CD14-positive monocyte (primary cell): Measurements from ENCODE around the gene CES1. TPM values are rescaled to one million over a fixed set of nuclear protein-coding genes. Genes with fewer than 3 reads are reported as not detected.

Source experiments
- DNase-seq, 3 donors: peaks; one replicate each; pipeline ENCODE4 v3.0.0-alpha.2; 2011 to 2022
- H2AFZ ChIP-seq: 2 replicates; pipeline ENCODE4 v1.6.0; 2012; ENCODE audit warnings: mild to moderate bottlenecking, low read depth, low read length, inconsistent platforms; ENCODE audit not compliant: insufficient read depth, poor library complexity, severe bottlenecking
- H3K27ac ChIP-seq, 2 donors: 1 replicate in 1 of 2; 2 replicates in 1 of 2; pipeline ENCODE4 v1.5.1; 2012 to 2013; ENCODE audit warnings: low read length in 2 of 2, control low read depth in 1 of 2, inconsistent platforms in 1 of 2, low read depth in 1 of 2, mild to moderate bottlenecking in 1 of 2
- H3K27me3 ChIP-seq, 2 donors: one replicate each; pipeline versions ENCODE4 v1.6.0 to v1.6.1; 2011 to 2013; ENCODE audit warnings: low read length in 2 of 2; ENCODE audit not compliant: control insufficient read depth in 2 of 2, insufficient read depth in 2 of 2
- H3K36me3 ChIP-seq, 2 donors: replicated peaks in 1 of 2; 1 replicate in 1 of 2; 2 replicates in 1 of 2; pipeline versions ENCODE4 v1.5.1 to v1.6.1; 2012 to 2013; ENCODE audit warnings: low read length in 2 of 2, control low read depth in 1 of 2, inconsistent platforms in 1 of 2, mild to moderate bottlenecking in 1 of 2; ENCODE audit not compliant: insufficient read depth in 2 of 2, control insufficient read depth in 1 of 2
- H3K4me1 ChIP-seq, 2 donors: 1 replicate in 1 of 2; 2 replicates in 1 of 2; pipeline versions ENCODE4 v1.5.1 to v1.6.1; 2012 to 2013; ENCODE audit warnings: low read length in 2 of 2, control low read depth in 1 of 2, inconsistent platforms in 1 of 2, mild to moderate bottlenecking in 1 of 2, moderate library complexity in 1 of 2; ENCODE audit not compliant: insufficient read depth in 2 of 2, control insufficient read depth in 1 of 2
- H3K4me2 ChIP-seq: replicated peaks from 2 replicates; pipeline ENCODE3; 2012; ENCODE audit warnings: low read length, moderate library complexity, mild to moderate bottlenecking; ENCODE audit not compliant: poor library complexity, severe bottlenecking; ENCODE audit errors: extremely low read depth
- H3K4me3 ChIP-seq, 3 experiments: fragments of 200-600 bp in 1 of 3; sonication (generic) in 1 of 3; replicated peaks in 1 of 3; 1 replicate in 2 of 3; 2 replicates in 1 of 3; pipeline ENCODE4 v1.5.1; 2011 to 2013; ENCODE audit warnings: low read length in 3 of 3, mild to moderate bottlenecking in 3 of 3, control low read depth in 2 of 3, low read depth in 2 of 3, inconsistent platforms in 1 of 3, moderate library complexity in 1 of 3
- H3K79me2 ChIP-seq: 2 replicates; pipeline ENCODE4 v1.6.0; 2012; ENCODE audit warnings: mild to moderate bottlenecking, control low read depth, inconsistent platforms, low read length, moderate library complexity; ENCODE audit not compliant: insufficient read depth
- H3K9ac ChIP-seq: 2 replicates; pipeline ENCODE4 v1.6.0; 2017; ENCODE audit warnings: low read length, mild to moderate bottlenecking; ENCODE audit not compliant: insufficient read depth, poor library complexity, severe bottlenecking
- H3K9me3 ChIP-seq, 2 donors: replicated peaks in 1 of 2; 1 replicate in 1 of 2; 2 replicates in 1 of 2; pipeline versions ENCODE4 v1.5.1 to v1.6.1; 2012 to 2013; ENCODE audit warnings: low read length in 2 of 2, control low read depth in 1 of 2; ENCODE audit not compliant: control insufficient read depth in 1 of 2, insufficient read depth in 1 of 2
- H4K20me1 ChIP-seq: 2 replicates; pipeline ENCODE4 v1.6.0; 2012; ENCODE audit warnings: mild to moderate bottlenecking, low read length, control low read depth, moderate library complexity; ENCODE audit not compliant: insufficient read depth
- H3K27ac Mint-ChIP-seq, 7 donors: one replicate each; pipeline ENCODE4 v1.8.0; 2020; ENCODE audit warnings: mild to moderate bottlenecking in 7 of 7, mixed read lengths in 7 of 7, moderate library complexity in 6 of 7, inconsistent platforms in 2 of 7
- H3K27me3 Mint-ChIP-seq, 3 donors: one replicate each; pipeline ENCODE4 v1.8.0; 2021 to 2022; ENCODE audit warnings: low read depth in 3 of 3, mild to moderate bottlenecking in 3 of 3, mixed read lengths in 3 of 3, moderate library complexity in 3 of 3, inconsistent platforms in 1 of 3
- H3K36me3 Mint-ChIP-seq, 2 donors: one replicate each; pipeline ENCODE4 v1.8.0; 2020; ENCODE audit warnings: mixed read lengths in 2 of 2, inconsistent platforms in 1 of 2, mild to moderate bottlenecking in 1 of 2
- H3K4me1 Mint-ChIP-seq: one replicate; pipeline ENCODE4 v1.8.0; 2020; ENCODE audit warnings: mild to moderate bottlenecking, mixed read lengths
- H3K4me3 Mint-ChIP-seq, 2 donors: one replicate each; pipeline ENCODE4 v1.8.0; 2020; ENCODE audit warnings: mild to moderate bottlenecking in 2 of 2, mixed read lengths in 2 of 2, moderate library complexity in 1 of 2
- H3K9me3 Mint-ChIP-seq, 7 donors: one replicate each; pipeline ENCODE4 v1.8.0; 2020 to 2022; ENCODE audit warnings: mixed read lengths in 7 of 7, mild to moderate bottlenecking in 6 of 7, moderate library complexity in 6 of 7, inconsistent platforms in 2 of 7
- WGBS: methylation state at CpG from one replicate; pipeline ENCODE4 v1.1.5; 2013; ENCODE audit warnings: missing lambda C conversion rate; ENCODE audit not compliant: insufficient coverage; 5-methylcytosine and 5-hydroxymethylcytosine counted together
- intact Hi-C, 2 donors: fragments of 100-400 bp; cut with micrococcal nuclease; formaldehyde crosslinking; loops; one replicate each; pipeline versions ENCODE4 v1.15.0 to v1.15.1; 2023
- polyA plus RNA-seq, 3 donors: library from polyadenylated mRNA; depleted of rRNA in 1 of 3; unstranded in 2 of 3; stranded (reverse) in 1 of 3; fragments of 300-500 nt in 2 of 3; fragments of >200 nt in 1 of 3; fragmentation: Illumina TruSeq in 2 of 3; gene quantifications; 1 replicate in 2 of 3; 2 replicates in 1 of 3; pipeline ENCODE4 v1.2.3, GENCODE V29; 2012 to 2021
- TF ChIP-seq, protein P1 (sequence below): fragments of 200-600 bp; IDR thresholded peaks from one replicate; pipeline ENCODE4 v1.8.0; 2022; ENCODE audit warnings: antibody characterized with exemption, mild to moderate bottlenecking

CES1 gene
- polyA plus RNA-seq, 3 donors, result 38.4 to 190 (median 62.0) TPM

GRCh38 chr16:55849536-55849935 is 16.6 kb upstream of the CES1 start:
- H3K4me1 Mint-ChIP-seq, result no peaks in the 10 kb centered on the region
- Histone ChIP-seq H3K4me3 (no peak overlapping the region), H3K9ac (no peak overlapping the region), H3K27ac (no peak overlapping the region), H4K20me1 (no peaks in the 10 kb centered on the region), H3K4me2 (no peak overlapping the region), H2AFZ (no peak overlapping the region), H3K79me2 (no peaks in the 10 kb centered on the region), H3K9me3 (no peaks in the 10 kb centered on the region), H3K27me3 (peaks cover 0 to 2% of the 10 kb centered on the region in 2 donors), H3K4me1 (no peaks in the 10 kb centered on the region), H3K36me3 (no peaks in the 10 kb centered on the region)
- DNase-seq, result peak in 1 of 3 donors; percentile 33
- intact Hi-C loops, result no loop called here
- no peak overlapping the region for H3K4me3 Mint-ChIP-seq
- H3K36me3 Mint-ChIP-seq, result no peaks in the 10 kb centered on the region
- WGBS, result 89% methylated on average over 11 of the region's 13 CpGs
- TF ChIP-seq, protein P1, sequence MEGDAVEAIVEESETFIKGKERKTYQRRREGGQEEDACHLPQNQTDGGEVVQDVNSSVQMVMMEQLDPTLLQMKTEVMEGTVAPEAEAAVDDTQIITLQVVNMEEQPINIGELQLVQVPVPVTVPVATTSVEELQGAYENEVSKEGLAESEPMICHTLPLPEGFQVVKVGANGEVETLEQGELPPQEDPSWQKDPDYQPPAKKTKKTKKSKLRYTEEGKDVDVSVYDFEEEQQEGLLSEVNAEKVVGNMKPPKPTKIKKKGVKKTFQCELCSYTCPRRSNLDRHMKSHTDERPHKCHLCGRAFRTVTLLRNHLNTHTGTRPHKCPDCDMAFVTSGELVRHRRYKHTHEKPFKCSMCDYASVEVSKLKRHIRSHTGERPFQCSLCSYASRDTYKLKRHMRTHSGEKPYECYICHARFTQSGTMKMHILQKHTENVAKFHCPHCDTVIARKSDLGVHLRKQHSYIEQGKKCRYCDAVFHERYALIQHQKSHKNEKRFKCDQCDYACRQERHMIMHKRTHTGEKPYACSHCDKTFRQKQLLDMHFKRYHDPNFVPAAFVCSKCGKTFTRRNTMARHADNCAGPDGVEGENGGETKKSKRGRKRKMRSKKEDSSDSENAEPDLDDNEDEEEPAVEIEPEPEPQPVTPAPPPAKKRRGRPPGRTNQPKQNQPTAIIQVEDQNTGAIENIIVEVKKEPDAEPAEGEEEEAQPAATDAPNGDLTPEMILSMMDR, result no peak
- peaks cover 0 to 1% (median 0%) of the 10 kb centered on the region in 7 donors for H3K9me3 Mint-ChIP-seq
- H3K27me3 Mint-ChIP-seq, result peaks cover 18 to 25% (median 20%) of the 10 kb centered on the region in 3 donors
- no peak overlapping the region for H3K27ac Mint-ChIP-seq

GRCh38 chr16:55846598-55847346 is 13.9 kb upstream of the CES1 start:
- no peak for DNase-seq
- intact Hi-C loops, result no loop called here
- Mint-ChIP-seq H3K27me3 (peaks cover 17 to 22% (median 20%) of the 10 kb centered on the region in 3 donors), H3K36me3 (no peaks in the 10 kb centered on the region), H3K9me3 (no peaks in the 10 kb centered on the region), H3K4me3 (peak overlapping the region in 1 of 2 donors; percentile 31), H3K4me1 (peaks cover 6% of the 10 kb centered on the region), H3K27ac (peak overlapping the region in 1 of 7 donors; percentile 6)
- Histone ChIP-seq H3K4me1 (peaks cover 0 to 8% of the 10 kb centered on the region in 2 donors), H3K27me3 (no peaks in the 10 kb centered on the region), H3K4me2 (no peak overlapping the region), H2AFZ (no peak overlapping the region), H3K36me3 (no peaks in the 10 kb centered on the region), H4K20me1 (no peaks in the 10 kb centered on the region), H3K27ac (no peak overlapping the region), H3K4me3 (no peak overlapping the region), H3K79me2 (no peaks in the 10 kb centered on the region), H3K9ac (no peak overlapping the region), H3K9me3 (no peaks in the 10 kb centered on the region)
- WGBS, result 64% methylated on average over 8 of the region's 11 CpGs
- TF ChIP-seq, protein P1, result no peak
